HG02571 (cell line): ENCODE measurements around the gene KIF25.

ENCODE experiments used
- ATAC-seq: cut with Tn5 transposase; IDR thresholded peaks from one replicate; pipeline ENCODE4 v1.9.1; 2021; ENCODE audit warnings: mild to moderate bottlenecking, moderate library complexity; ENCODE audit not compliant: unreplicated experiment

Gene KIF25

DNA sequence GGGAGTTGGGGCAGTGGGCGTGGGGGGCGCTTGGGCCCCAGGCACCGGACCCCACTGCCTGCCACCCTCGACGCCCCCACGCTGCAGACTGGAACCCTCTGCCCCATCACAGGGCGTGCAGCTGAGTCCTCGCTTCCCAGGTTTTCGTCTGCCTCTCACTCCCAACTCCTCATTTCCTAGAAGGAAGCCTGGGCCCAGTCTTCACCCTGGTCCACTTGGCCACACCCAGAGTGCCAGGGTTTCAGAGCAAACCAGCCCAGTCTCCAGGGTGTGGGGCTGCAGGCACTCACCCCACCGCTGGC is 51.2 kb downstream of the KIF25 start:
- no peak for ATAC-seq

DNA sequence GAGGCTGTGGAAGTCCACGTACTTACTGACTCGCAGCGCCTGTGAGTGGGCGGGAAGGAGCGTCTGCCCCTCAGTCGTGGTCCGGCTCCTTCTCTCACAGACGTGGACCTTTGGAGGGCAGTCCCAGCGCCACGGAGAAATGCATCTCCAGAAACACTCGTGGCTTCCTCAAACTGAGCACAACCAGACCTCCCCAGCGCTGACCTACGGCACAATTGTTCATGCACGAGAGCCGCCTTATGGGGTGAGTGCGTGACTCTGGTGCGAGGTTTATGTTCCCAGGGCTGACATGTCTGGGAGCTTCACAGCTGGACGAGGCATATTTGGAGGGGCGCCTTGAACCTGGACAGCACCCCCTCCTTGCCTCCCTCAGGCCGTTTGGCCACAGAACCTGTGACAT is 51.8 kb downstream of the KIF25 start:
- ATAC-seq: no peak

DNA sequence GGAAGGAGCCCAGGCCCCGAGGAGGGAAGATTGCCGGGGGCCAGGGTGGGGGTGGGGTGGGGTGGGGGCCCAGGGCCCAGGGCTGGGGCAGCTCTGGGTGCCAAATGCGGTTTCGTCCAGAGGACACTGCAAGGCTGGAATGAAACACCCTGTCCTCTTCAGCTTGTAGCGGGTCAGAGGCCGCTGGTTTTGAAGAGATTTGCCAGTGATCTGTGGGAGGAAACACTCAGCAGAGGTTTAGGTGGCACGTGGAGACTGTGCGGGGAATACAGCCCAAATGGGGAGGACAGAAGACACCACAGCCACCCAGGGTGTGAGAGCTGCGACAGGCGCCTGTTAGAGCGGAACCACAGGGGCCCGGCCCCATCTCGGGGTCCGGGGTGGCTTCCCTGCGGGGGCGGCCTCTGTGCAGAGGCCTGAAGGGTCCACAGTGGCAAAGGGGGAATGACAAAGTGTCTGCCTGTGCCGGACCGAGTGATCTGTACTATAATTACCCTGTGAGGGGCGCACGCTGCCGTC is 52.3 kb downstream of the KIF25 start:
- no peak for ATAC-seq

DNA sequence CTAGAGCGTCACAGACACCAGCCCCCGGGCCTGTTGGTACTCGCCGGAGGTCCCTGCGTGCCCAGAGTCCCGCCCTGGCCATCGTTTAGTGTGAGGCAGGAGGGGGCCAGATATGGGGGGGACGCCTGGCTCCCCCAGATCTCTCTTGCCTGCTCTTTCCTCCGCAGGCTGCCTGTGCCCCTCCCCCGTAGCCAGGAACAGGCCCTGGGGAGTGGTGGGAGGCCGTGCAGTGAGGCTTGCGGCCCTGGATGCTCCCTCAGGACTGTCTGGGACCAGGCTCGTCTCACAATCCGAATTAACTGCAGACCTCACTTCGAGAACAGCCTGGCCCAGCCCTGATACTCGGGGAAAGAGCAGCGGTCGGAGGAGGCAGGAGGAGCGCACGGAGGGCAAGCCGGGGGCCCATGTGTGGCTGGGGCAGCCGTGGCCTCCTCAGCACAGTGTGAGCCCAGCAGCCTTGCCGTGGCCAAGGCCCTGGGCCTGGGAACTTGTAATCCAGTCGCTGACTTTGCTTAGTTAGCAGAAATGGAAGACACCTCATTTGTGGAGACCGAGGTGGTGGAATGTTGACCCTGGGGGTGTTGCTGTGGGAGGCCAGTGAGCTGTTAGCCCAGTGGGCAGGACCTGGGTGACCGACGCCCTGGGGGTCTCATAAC is 52.9 kb downstream of the KIF25 start:
- no peak for ATAC-seq

DNA sequence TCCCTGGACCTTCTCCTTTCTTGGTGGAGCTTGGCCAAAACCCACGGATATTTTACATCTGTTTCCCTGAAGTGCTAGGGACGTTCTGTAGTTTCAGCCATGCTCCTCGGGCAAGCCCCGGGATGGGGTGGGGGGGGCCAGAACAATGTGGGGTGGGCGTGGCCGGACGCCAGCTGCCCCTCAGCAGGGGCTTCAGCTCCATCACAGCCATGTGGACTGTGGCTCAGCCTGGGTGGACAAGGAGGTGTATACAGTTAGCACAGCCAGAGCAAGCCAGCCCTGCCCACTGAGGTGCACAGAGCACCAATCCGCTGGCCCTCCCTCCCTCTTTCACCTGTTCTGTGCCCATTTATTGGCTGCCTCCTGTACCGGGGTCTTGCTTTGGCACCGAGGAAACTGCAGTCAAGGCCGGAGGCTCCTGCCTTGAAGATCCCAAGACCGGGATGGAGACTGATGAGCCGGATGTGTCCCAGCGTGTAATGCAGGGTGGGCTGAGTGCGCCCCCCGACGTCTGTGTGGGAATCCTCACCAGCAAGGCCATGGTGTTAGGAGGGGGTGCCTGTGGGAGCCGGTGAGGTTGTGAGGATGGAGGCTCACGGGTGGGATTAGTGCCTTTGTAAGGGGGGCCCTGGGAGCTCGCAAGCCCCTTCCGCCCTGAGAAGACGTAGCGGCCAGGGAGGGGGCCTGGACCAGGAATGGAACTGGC is 53.6 kb downstream of the KIF25 start:
- no peak for ATAC-seq

DNA sequence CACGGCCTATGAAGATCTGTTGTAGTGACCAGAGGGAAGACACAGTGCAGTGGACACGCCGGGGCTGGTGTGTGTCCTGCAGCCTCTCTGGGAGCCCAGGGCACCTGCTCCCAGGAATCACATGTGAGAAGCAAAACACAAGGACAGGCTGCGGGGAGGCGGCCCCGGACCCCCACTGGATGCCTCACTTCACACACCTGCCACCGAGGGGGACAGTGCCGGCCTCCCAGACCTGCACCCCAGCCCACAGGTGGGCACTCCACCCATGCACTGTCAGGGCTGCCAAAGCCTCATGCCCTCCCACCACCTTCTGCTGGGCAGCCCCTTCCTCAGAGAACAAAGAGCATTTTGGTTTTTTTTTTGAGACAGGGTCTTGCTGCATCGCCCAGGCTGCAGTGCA is 54.2 kb downstream of the KIF25 start:
- ATAC-seq: no peak

DNA sequence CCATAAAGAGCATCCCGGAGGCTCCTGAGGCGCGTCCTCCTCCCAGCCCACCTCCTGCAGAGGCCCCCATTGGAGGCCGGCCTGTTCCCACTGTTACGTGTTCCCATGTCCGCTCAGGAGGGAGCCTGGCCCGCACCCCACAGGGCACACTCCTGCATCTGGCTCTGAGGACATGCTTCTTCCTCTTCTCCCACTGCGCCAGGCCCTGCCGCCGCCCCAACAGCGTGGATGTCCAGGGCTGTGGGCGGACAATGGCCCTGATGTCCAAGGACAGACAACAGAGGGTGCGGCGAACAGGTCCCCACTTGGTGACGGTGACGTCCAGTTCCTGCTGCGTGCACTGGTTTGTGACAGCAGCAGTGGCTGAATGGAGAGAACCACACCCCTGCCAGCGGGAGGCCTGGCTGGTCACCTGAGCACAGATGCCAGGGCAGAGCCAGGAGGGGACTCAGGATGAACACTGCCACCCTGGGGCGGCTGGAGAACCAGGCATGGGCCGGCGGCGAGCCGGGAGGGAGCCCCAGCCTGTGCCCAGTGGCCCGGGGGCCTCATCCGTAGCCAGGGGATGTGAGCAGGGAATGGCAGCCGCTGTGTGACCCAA is 54.9 kb downstream of the KIF25 start:
- no peak for ATAC-seq

DNA sequence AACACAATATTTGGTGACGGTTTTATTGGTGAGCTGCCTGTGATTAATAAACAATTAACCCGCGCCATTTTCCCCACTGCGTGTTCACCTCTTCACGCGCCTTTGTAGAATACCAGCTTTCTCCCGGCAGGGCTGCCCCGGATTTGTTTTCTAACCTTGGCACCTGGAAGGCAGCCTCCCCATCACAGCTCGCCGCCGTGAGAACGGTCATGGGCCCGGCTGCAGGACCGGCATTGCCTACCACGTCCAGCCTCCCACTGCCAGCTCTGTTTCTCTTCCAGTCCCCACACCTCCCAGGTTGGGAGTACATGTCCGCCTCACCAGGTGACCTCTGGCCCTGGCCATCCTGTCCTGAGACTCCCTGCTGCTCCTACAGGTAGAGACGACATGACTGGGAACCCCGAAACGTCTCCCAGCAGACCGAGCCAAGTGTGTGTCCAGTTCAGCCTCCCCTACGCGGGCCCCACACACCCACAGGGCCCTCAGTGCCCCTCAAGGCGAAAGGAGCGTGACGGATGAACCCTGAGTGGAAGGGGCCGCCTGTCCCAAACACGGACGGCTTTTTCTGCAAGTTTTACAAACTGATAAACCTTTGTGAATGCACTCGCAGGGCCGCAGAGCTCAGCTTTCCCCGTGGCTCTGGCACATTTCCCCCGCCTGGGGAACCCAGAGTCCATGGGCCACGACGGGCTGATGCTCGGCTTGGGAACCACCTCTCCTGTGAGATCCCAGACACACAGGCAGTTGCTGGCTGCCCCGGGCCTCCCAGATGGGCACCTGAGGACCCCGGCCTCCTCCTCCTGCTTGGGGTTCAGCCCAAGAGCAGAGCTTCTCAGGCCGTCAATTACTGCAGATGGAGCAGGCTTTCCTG is 55.9 kb downstream of the KIF25 start:
- ATAC-seq: no peak

DNA sequence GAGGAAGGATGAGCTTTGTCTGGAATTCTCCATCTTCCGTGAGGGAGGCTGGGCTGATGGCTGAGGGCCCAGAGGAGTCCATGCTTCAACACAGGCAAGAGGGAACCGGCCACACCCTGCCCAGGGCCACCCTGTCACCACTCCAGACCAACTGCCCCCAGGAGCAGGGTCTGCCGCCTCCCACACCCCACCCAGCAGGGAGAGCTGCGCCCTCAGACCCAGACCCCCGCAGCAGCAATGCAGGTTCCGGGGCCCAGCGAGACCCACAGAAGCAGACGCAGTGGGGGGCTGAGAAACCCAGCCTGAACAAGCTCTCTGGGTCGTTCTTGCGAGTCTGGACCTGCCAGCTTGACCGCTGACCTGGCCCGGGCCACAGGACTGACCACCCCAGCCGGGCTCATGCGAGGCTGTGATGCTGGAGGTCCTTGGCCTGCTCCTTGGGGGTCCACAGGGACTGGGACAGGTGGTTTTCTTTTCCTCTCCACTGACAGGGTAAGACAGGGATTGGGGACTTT is 56.5 kb downstream of the KIF25 start:
- ATAC-seq: no peak

DNA sequence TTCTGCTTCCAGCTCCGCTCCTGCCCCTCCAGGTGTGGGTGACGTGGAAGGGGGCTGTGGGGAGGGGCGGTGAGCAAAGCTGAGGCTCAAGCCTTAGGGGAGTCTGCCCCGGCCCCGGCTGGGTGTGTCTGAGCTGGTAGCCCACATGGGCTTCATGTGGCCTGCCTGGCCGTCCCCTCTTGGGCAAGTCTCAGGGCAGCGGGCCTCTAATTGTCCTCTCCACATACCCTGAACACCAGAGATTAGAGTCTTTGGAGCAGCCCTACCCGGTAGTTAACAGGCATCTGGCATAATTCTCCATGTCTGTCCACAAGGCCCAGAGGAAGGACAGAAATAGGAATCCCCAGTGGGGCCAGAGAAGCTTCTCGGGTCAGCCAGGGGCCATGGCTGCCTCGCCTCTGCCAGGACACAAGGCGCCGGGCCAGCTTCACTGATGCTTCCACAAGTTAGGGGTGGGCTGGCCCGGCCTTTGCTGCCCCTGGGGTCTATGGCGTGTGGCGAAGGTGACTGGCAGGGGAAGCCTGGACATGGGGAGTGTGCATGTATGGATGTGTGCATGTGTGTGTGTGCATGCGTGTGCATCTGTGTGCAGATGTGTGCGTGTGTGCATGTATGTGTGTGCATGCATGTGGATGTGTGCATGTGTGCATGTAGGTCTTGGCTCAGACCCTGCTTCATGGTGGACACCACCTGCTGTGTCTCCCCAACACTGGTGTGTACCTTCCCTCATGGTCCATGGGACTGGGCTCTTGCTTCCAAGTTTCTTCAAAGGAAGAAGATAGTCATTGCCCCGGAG is 57.5 kb downstream of the KIF25 start:
- ATAC-seq: no peak

DNA sequence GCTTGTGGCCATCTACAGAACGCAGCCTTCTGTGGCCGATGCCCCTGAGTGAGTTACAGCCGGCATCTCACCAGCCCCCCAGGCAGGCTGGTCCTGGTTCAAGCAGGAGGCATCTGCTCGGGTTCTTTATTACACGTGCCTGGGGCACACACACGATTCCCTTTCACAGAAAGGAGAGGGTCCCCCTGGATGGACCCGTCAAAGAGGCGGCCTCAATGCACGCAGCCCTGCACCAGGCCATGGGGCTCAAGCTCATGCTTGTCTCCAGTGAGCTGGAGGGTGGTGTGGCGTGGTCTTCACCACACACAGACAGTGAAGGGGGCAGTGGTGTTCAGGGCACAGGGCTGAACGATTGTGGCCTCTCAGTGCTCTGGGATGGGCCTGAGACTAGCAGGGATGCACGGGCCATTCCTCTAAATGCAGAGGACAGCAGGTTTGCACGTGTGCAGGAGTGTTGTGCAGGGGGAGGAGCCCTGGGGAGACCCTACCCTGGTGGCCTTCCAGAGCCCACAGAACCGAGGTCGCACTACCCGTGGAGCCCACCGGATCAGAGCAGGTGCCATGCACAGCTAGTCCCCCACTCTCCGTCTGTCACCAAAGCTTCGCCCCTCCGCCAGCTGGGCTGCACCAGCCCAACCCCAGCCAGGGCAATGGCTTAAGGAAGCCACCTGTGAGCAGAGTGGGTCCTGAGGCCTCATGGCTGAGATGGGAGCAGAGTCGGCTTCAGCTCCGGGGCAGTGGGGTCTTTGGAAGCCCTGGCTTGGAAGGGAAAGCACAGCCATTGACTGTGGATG is 58.4 kb downstream of the KIF25 start:
- no peak for ATAC-seq

DNA sequence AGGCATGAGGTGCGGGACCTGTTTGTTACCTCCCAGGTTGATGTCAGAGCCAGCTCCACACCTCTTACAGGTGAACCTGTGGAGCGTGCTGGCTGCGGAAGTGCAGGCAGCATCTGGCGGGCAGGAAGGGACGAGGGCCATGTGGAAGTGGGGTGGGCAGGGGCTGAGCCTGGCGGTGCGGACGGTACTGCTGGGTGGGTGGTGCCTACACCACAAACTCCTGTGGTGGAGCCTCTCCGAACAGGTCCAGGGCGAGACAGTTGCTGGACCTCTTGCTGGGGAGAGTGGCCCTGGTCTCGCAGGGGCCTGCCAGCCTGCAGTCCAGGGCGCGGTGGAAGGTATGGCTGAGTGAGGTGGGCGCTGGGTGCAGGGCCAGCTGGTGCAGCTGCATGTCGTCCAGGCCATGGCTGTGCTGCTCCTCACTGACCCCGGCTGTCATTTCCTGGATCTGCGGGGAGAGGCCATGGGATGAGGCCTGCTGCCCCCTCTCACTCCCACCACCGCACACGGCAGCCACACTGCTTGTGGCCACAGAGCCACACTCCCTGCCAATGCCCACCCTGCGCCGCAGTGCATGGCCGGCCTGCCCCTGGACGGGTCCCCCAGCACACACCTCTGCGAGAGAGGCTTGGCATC is 59.5 kb downstream of the KIF25 start:
- ATAC-seq: no peak

DNA sequence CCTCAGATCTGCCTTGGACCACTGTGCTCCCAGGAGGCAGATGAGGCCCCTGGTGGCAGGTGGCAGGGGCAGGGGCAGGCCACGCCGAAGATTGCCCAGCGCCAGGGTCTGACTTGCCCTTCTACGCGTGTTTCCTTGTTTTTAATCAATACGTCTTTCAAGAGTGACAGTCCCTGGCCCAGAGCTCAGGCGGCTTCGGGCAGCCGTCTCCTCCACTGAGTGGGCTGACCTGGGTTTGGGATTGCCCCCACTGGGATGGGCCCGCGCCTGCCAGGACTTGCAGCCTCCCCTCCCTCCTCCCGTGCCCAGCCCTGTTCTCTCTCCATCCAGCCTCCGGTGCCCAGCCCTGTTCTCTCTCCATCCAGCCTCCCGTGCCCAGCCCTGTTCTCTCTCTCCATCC is 60.4 kb downstream of the KIF25 start:
- no peak for ATAC-seq

DNA sequence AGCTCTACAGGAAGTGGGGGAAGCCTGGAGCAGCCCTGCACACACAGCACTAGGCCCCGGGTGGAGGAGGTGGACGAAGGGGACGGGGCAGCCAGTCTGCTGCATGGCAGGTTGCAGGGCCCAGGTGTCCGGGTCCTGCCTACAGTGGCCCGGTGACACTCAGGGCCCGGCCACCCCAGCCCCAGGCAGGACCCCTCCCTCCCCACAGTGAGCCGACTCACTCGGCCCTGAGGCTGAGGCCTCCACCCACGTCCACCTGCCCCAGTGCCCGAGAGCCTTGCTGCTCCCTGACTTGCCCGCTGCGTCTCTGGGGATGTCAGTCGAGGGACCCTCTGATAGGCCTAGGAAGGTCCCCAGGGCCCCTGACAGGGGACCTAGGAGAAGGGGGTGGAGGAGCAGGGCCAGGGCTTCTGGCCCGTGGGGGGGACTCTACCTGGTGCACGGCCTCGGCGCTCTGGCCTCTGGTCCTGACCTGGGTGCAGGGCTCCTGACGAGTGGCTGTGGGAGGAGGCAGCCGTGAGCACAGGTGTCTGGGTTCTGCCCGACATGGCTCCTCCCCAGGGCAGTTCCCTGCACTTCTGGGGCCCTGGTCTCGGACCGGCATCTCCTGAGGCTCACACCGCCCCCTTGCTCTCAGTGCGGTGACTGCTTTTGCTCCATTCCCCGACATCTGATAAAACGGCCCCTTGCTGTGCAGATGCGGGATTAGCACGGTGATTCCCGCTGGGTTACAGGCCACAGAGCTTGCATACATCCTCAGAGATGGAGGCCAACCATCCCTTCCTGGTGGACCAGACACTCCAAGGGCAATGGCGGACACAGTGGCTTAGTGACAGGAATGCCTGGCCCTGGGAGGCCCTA is 61.5 kb downstream of the KIF25 start:
- no peak for ATAC-seq

DNA sequence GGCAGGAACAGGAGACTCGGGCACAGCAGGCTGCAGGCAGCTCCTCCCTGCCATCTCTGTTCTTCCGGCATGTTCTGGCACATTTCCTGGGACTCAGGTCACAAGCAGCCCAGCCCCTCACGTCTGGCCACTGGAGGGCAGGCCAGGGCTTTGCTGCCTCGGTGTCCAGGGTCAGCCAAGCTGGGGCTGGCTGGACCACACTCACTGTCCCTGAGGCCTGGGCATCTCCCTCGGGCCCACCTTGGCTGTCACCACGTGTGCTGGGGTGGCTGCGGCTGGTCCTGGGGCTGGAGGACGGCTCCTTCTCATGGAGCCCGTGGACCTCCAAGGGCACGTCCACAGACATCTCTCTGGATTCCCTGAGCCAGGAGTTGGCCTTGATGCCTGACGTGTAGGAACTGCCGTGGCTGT is 63.1 kb downstream of the KIF25 start:
- ATAC-seq: no peak

DNA sequence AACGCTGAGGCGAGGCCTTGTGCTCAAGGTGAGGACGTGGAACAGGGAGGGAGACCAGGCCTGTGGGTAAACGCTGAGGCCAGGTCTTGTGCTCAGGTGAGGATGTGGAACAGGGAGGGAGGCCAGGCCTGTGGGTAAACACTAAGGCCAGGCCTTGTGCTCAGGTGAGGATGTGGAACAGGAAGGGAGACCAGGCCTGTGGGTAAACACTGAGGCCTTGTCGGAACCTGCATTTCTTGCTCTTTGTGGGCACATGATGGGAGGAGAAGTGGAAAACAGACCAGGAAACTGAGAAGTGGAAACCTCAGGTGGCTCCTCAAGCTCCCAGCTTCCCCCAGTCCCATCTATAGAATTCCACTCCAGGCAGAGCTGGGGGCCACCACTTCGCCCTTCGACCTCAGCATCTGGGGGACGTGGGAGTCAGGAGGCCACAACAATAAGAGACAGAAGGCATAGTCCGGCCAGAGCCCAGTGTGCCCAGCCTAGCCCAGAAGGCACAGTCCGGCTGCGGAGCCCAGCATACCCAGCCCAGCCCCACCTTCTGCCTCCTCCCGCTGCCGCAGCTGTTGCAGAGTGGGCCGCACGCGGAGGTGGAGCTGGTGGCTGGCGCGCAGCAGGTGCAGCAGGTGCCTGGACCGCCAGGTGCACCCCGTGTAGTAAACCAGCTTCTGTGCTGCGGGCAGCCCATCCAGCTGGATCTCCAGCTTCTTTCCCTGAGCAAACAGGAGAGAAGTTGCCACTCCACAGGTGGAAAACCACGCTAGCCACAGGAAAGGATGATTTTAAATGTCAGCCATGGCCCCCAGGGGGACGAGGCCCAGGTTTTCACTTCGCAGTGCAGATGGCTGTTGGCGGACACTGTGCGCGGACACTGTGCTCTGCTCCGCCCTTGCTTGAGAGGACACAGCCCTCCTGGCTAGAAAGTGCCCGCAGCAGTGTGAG is 64.1 kb downstream of the KIF25 start:
- ATAC-seq: no peak
